K562 (cell line): ENCODE measurements around the gene MYLIP. TPM values are rescaled to one million over a fixed set of nuclear protein-coding genes. Genes with fewer than 3 reads are reported as not detected.

Source experiments
- BCLAF1 ChIP-seq, 2 experiments: fragments of 450-650 bp in 1 of 2; IDR thresholded peaks; 2 replicates each; pipeline ENCODE4 v1.6.1; 2011 to 2017; ENCODE audit warnings: low read depth in 2 of 2, antibody characterized with exemption in 1 of 2, borderline replicate concordance in 1 of 2, low read length in 1 of 2, mild to moderate bottlenecking in 1 of 2, mixed read lengths in 1 of 2; ENCODE audit not compliant: control insufficient read depth in 1 of 2
- BRF1 ChIP-seq: IDR thresholded peaks from 3 replicates; pipeline ENCODE4 v1.6.1; 2011; ENCODE audit warnings: borderline replicate concordance, mild to moderate bottlenecking; ENCODE audit not compliant: insufficient read length; ENCODE audit errors: extremely low read depth
- CBX2 ChIP-seq: fragments of 200-600 bp; sonication (generic); IDR thresholded peaks from one replicate; pipeline ENCODE4 v1.6.1; 2012; ENCODE audit warnings: mild to moderate bottlenecking, low read length, inconsistent platforms; ENCODE audit not compliant: insufficient read depth, poor library complexity, severe bottlenecking
- CBX3 ChIP-seq, 2 experiments: IDR thresholded peaks; 1 replicate in 1 of 2; 2 replicates in 1 of 2; pipeline ENCODE4 v1.6.1; 2012; ENCODE audit warnings: inconsistent platforms in 2 of 2, low read length in 2 of 2, borderline replicate concordance in 1 of 2, control low read depth in 1 of 2
- CSDE1 ChIP-seq, 2 experiments: fragments of 450-650 bp; IDR thresholded peaks; 2 replicates each; pipeline ENCODE4 v1.6.1; 2016; ENCODE audit warnings: mild to moderate bottlenecking in 1 of 2
- EZH2 ChIP-seq: IDR thresholded peaks from 2 replicates; pipeline ENCODE4 v1.6.1; 2012; ENCODE audit warnings: low read depth, mild to moderate bottlenecking, inconsistent platforms, low read length, borderline replicate concordance
- HLTF ChIP-seq: fragments of 450-650 bp; IDR thresholded peaks from 2 replicates; pipeline ENCODE4 v1.6.1; 2016
- HNRNPH1 ChIP-seq: fragments of 200-400 bp; formaldehyde crosslinking; optimal IDR thresholded peaks from 2 replicates; pipeline ENCODE3; 2017; ENCODE audit warnings: low read depth, mild to moderate bottlenecking, low read length, moderate library complexity
- HOXB6 ChIP-seq: fragments of 250-450 bp; sonication (Bioruptor Pico); IDR thresholded peaks from 2 replicates; pipeline ENCODE4 v1.5.1; 2022; ENCODE audit warnings: mild to moderate bottlenecking, borderline replicate concordance
- KAT2B ChIP-seq: IDR thresholded peaks from one replicate; pipeline ENCODE4 v1.6.1; 2012; ENCODE audit warnings: low read depth, mild to moderate bottlenecking, control low read depth, inconsistent platforms, low read length, moderate library complexity
- KLF1 ChIP-seq: fragments of 450-650 bp; IDR thresholded peaks from 2 replicates; pipeline ENCODE4 v1.6.1; 2016; ENCODE audit warnings: missing genetic modification characterization, missing compliant biosample characterization
- KLF16 ChIP-seq: IDR thresholded peaks from 2 replicates; pipeline ENCODE4 v1.6.1; 2016; ENCODE audit warnings: antibody characterized with exemption
- MED1 ChIP-seq: sonication (generic); formaldehyde crosslinking; IDR thresholded peaks from 2 replicates; pipeline ENCODE4 v1.8.1; 2023; ENCODE audit warnings: missing genetic modification reagents, borderline replicate concordance
- NCOA6 ChIP-seq: fragments of 450-650 bp; IDR thresholded peaks from 2 replicates; pipeline ENCODE4 v1.6.1; 2017; ENCODE audit warnings: mild to moderate bottlenecking
- POLR3G ChIP-seq: IDR thresholded peaks from 2 replicates; pipeline ENCODE4 v1.6.1; 2011; ENCODE audit not compliant: insufficient read length, insufficient replicate concordance; ENCODE audit errors: extremely low read depth
- PTRF ChIP-seq: fragments of 450-650 bp; IDR thresholded peaks from 2 replicates; pipeline ENCODE4 v1.6.1; 2016; ENCODE audit warnings: mild to moderate bottlenecking, missing genetic modification characterization, missing compliant biosample characterization
- STAT6 ChIP-seq: sonication (generic); formaldehyde crosslinking; IDR thresholded peaks from 2 replicates; pipeline ENCODE4 v1.8.1; 2023; ENCODE audit warnings: mild to moderate bottlenecking, missing genetic modification reagents
- TFE3 ChIP-seq: fragments of 450-650 bp; formaldehyde crosslinking; IDR thresholded peaks from 2 replicates; pipeline ENCODE4 v1.4.0; 2020; ENCODE audit warnings: mild to moderate bottlenecking, mixed read lengths
- U2AF2 ChIP-seq: fragments of 200-400 bp; formaldehyde crosslinking; optimal IDR thresholded peaks from 2 replicates; pipeline ENCODE3; 2017; ENCODE audit warnings: low read depth, mild to moderate bottlenecking, low read length
- WHSC1 ChIP-seq: IDR thresholded peaks from one replicate; pipeline ENCODE4 v1.6.1; 2012; ENCODE audit warnings: low read length, control low read depth, inconsistent platforms
- ZBTB17 ChIP-seq: fragments of 450-650 bp; formaldehyde crosslinking; IDR thresholded peaks from 2 replicates; pipeline ENCODE4 v1.4.0; 2020; ENCODE audit warnings: mild to moderate bottlenecking
- ZNF282 ChIP-seq: sonication (generic); formaldehyde crosslinking; IDR thresholded peaks from 2 replicates; pipeline ENCODE4 v1.8.1; 2023; ENCODE audit warnings: missing genetic modification reagents
- polyA plus RNA-seq, 8 experiments: library from polyadenylated mRNA; depleted of rRNA in 4 of 8; stranded (reverse) in 5 of 8; unstranded in 3 of 8; fragments of >200 nt; fragmentation: Nextera tagmentation in 2 of 8; fragmentation: Illumina TruSeq in 1 of 8; extraction: Ambion mirVana in 2 of 8; extraction: Trizol in 1 of 8; gene quantifications; 2 replicates each; pipeline versions ENCODE4 v1.2.1 to v1.2.3, GENCODE V29; 2011 to 2014; ENCODE audit warnings: inconsistent platforms in 1 of 8, missing spikeins in 1 of 8
- total RNA-seq, 7 experiments: library from RNA; depleted of rRNA in 6 of 7; stranded (reverse); fragments of >200 nt in 6 of 7; fragmentation: Illumina TruSeq in 2 of 7; extraction: Trizol in 2 of 7; gene quantifications; 2 replicates each; pipeline versions ENCODE4 v1.2.1 to v1.2.3, GENCODE V29; 2011 to 2021; ENCODE audit warnings: low replicate concordance in 1 of 7

Gene MYLIP
- total and polyA plus RNA-seq, 9 of the 15 experiments (the other 6 are each of a cell fraction or from before 2014, with no cell fraction given), result 10.8 to 43.5 (median 31.5) TPM

DNA sequence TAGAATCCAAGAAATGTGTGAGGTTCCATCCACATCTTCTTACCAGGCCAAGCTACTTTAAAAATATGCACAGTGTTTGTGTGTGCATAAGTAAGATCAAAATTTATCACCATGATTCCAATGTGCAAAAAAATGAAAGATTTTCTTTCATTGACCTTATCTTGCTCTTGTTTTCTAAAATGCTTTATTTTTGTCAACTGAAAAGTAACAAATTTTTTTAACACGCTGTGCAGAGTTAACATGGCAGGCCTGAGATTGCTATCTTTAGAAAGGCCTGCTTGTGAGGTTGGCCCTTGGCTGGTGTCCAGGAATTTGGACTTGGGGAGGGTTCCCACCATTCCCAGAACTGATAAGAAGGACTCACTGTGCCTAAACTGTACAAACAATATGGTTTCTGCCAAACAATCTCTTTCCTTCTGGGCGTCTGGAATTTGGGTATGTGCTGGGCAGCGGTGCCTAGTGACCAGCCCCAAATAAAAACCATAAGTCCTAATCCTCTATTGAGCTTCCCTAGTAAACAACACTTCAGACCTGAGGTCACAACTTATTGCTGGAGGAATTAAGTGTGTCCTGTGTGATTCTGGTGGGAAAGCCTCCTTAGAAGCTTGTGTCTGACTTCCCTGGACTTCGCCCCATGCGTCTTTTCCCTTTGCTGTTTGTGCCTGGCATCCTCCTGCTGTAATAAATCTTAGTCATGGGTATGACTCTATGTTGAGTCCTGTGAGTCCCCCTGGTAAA is 19.8 kb upstream of the MYLIP start (continued):
- TF ChIP-seq POLR3G (no peak), CSDE1 (IDR thresholded peaks at IDR 0.05) (no peak), HNRNPH1 (no peak), HLTF (no peak), CBX2 (no peak), ZNF282 (CRISPR knock-in tag) (no peak), NCOA6 (no peak), KLF16 (no peak), HOXB6 (no peak), TFE3 (CRISPR knock-in tag) (no peak), BRF1 (no peak), PTRF (tag) (0 out of 2 replicates have a peak, but pooled peaks have one; percentile 52), U2AF2 (no peak), CBX3 (IDR thresholded peaks at IDR 0.05; ENCODE audit: borderline replicate concordance in 1 of 2, low read length in 2 of 2) (no peak), STAT6 (CRISPR knock-in tag) (no peak), BCLAF1 (IDR thresholded peaks at IDR 0.05; ENCODE audit: borderline replicate concordance in 1 of 2, control insufficient read depth in 1 of 2, low read depth in 2 of 2, low read length in 1 of 2) (no peak), WHSC1 (no peak), ZBTB17 (peak; percentile 64; the same call in 1 of the 2 replicates), EZH2 (no peak), KAT2B (no peak), MED1 (CRISPR knock-in tag) (no peak), KLF1 (tag) (no peak)
